DMS79 (cell line): Measurements from ENCODE around the gene ZDHHC11.
"Not testable (repeated sequence)": the region's sequence is repeated elsewhere in the genome, so short reads cannot be mapped to it uniquely, and the experiment has no call there.

Experiments
- DNase-seq: peaks from one replicate; lab custom pipeline; 2025; lab: John Stamatoyannopoulos, UW

The ZDHHC11 gene

GRCh38 chr5:759781-760362, 90.9 kb downstream of the ZDHHC11 start:
- no peak for DNase-seq

GRCh38 chr5:759111-759751, 91.6 kb downstream of the ZDHHC11 start:
- no peak for DNase-seq

- no peak for DNase-seq
These were observed 92.1 kb downstream of the ZDHHC11 start for GRCh38 chr5:758698-759053.

GRCh38 chr5:757931-758697, 92.7 kb downstream of the ZDHHC11 start:
- DNase-seq = no peak

- no peak for DNase-seq
These were observed 93.3 kb downstream of the ZDHHC11 start for GRCh38 chr5:757346-757930.

- no peak for DNase-seq
These were observed 93.9 kb downstream of the ZDHHC11 start for GRCh38 chr5:756865-757345.

GRCh38 chr5:756171-756570, 94.6 kb downstream of the ZDHHC11 start:
- DNase-seq = no peak

- not testable (repeated sequence) for DNase-seq
These were observed 96.6 kb downstream of the ZDHHC11 start for GRCh38 chr5:754143-754632.

GRCh38 chr5:753567-754142, 97.1 kb downstream of the ZDHHC11 start:
- not testable (repeated sequence) for DNase-seq

GRCh38 chr5:752532-753115, 98.2 kb downstream of the ZDHHC11 start:
- DNase-seq = not testable (repeated sequence)

- not testable (repeated sequence) for DNase-seq
These were observed 98.8 kb downstream of the ZDHHC11 start for GRCh38 chr5:751992-752391.

- DNase-seq = no peak
These were observed 99.3 kb downstream of the ZDHHC11 start for GRCh38 chr5:751496-751895.

- not testable (repeated sequence) for DNase-seq
These were observed 100.6 kb downstream of the ZDHHC11 start for GRCh38 chr5:750226-750625.

GRCh38 chr5:749101-749670, 101.6 kb downstream of the ZDHHC11 start:
- no peak for DNase-seq

GRCh38 chr5:748011-748980, 102.5 kb downstream of the ZDHHC11 start:
- not testable (repeated sequence) for DNase-seq

GRCh38 chr5:747303-747844, 103.4 kb downstream of the ZDHHC11 start:
- not testable (repeated sequence) for DNase-seq

GRCh38 chr5:746258-746761, 104.5 kb downstream of the ZDHHC11 start:
- DNase-seq = no peak
